Measurements from ENCODE around the gene UNC13B.

- TF ChIP-seq SP1 (IDR thresholded peaks at IDR 0.05) (no peak), TARDBP (IDR thresholded peaks at IDR 0.05) (no peak), ZNF384 (IDR thresholded peaks at IDR 0.05) (no peak), BHLHE40 (IDR thresholded peaks at IDR 0.05; ENCODE audit: borderline replicate concordance) (no peak), FOXK2 (IDR thresholded peaks at IDR 0.05) (no peak), NFRKB (IDR thresholded peaks at IDR 0.05) (no peak), FOXM1 (IDR thresholded peaks at IDR 0.05; ENCODE audit: borderline replicate concordance) (no peak)
These were observed 146.5 kb downstream of the UNC13B start for GRCh38 chr9:35308316-35308715.
